GM12878 (cell line): ENCODE measurements around the gene MYBPHL.

ENCODE experiments used
- CBX3 ChIP-seq: fragments of 200-600 bp; sonication (generic); IDR thresholded peaks from 2 replicates; pipeline ENCODE4 v1.6.1; 2016; ENCODE audit warnings: low read depth, borderline replicate concordance
- PAX8 ChIP-seq: fragments of 450-650 bp; IDR thresholded peaks from 2 replicates; pipeline ENCODE4 v1.6.1; 2017; ENCODE audit warnings: mild to moderate bottlenecking, moderate library complexity
- POLR2A ChIP-seq: IDR thresholded peaks from 2 replicates; pipeline ENCODE4 v1.6.1; 2011; ENCODE audit warnings: low read depth, mild to moderate bottlenecking, low read length
- RFX5 ChIP-seq: IDR thresholded peaks from 2 replicates; pipeline ENCODE4 v1.6.1; 2011; ENCODE audit warnings: low read depth, low read length, improper control_type of control experiment
- TF ChIP-seq, protein P1 (sequence below), 3 experiments: IDR thresholded peaks in 2 of 3; conservative IDR thresholded peaks in 1 of 3; 2 replicates each; pipeline ENCODE4 v1.5.1; 2011; ENCODE audit warnings: low read depth in 3 of 3, low read length in 3 of 3, mild to moderate bottlenecking in 3 of 3, control low read depth in 2 of 3, moderate library complexity in 2 of 3, inconsistent platforms in 1 of 3, mixed read lengths in 1 of 3; ENCODE audit not compliant: control insufficient read depth in 2 of 3, insufficient read depth in 1 of 3; ENCODE audit errors: extremely low read depth in 1 of 3
- TF ChIP-seq, protein P2 (sequence below): fragments of 450-650 bp; formaldehyde crosslinking; IDR thresholded peaks from 2 replicates; pipeline ENCODE4 v1.5.0; 2022; ENCODE audit warnings: mild to moderate bottlenecking, missing genetic modification characterization

DNA sequence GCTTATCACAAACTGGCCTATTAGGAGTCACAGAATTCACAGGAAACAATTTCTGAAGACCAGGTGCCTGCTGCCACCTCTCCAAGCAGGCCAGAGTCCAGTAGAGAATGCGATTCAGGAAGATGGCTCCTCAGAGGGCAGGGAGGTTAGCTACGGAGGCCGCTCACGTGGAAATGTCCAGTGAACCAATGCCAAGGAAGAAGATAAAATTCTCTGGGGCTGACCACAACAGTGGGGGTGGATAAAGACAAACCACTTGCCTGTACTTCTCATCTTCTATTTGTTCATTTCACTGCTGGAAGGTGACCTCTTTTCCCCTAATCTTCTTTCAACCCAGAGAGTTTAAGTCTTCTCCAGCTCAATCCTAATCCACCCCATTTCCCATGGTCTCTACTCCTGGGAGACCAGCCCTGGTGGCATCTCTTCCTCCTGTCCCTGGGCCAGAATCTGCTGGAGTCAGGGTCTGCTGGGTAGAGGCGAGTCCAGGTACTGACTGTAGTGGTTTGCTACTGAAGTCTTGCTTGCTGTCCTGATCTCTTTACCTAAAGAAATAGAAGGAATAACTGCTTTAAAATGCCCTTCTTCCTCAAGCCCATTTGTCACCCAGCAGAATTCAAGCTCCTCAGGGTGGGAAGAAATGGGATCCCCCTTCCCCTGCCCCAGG lies 27.1 kb downstream of the MYBPHL start:
- TF ChIP-seq PAX8 (no peak), RFX5 (no peak), CBX3 (no peak), POLR2A (no peak)
- TF ChIP-seq, protein P1, sequence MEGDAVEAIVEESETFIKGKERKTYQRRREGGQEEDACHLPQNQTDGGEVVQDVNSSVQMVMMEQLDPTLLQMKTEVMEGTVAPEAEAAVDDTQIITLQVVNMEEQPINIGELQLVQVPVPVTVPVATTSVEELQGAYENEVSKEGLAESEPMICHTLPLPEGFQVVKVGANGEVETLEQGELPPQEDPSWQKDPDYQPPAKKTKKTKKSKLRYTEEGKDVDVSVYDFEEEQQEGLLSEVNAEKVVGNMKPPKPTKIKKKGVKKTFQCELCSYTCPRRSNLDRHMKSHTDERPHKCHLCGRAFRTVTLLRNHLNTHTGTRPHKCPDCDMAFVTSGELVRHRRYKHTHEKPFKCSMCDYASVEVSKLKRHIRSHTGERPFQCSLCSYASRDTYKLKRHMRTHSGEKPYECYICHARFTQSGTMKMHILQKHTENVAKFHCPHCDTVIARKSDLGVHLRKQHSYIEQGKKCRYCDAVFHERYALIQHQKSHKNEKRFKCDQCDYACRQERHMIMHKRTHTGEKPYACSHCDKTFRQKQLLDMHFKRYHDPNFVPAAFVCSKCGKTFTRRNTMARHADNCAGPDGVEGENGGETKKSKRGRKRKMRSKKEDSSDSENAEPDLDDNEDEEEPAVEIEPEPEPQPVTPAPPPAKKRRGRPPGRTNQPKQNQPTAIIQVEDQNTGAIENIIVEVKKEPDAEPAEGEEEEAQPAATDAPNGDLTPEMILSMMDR (IDR thresholded peaks at IDR 0.05 in 2 of 3, conservative IDR thresholded peaks at IDR 0.05 in 1 of 3; ENCODE audit: control insufficient read depth in 2 of 3, extremely low read depth in 1 of 3, insufficient read depth in 1 of 3, low read depth in 3 of 3, low read length in 3 of 3): no peak
- TF ChIP-seq, protein P2, sequence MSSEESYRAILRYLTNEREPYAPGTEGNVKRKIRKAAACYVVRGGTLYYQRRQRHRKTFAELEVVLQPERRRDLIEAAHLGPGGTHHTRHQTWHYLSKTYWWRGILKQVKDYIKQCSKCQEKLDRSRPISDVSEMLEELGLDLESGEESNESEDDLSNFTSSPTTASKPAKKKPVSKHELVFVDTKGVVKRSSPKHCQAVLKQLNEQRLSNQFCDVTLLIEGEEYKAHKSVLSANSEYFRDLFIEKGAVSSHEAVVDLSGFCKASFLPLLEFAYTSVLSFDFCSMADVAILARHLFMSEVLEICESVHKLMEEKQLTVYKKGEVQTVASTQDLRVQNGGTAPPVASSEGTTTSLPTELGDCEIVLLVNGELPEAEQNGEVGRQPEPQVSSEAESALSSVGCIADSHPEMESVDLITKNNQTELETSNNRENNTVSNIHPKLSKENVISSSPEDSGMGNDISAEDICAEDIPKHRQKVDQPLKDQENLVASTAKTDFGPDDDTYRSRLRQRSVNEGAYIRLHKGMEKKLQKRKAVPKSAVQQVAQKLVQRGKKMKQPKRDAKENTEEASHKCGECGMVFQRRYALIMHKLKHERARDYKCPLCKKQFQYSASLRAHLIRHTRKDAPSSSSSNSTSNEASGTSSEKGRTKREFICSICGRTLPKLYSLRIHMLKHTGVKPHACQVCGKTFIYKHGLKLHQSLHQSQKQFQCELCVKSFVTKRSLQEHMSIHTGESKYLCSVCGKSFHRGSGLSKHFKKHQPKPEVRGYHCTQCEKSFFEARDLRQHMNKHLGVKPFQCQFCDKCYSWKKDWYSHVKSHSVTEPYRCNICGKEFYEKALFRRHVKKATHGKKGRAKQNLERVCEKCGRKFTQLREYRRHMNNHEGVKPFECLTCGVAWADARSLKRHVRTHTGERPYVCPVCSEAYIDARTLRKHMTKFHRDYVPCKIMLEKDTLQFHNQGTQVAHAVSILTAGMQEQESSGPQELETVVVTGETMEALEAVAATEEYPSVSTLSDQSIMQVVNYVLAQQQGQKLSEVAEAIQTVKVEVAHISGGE (CRISPR knock-in tag): no peak
